ENCODE data around the gene TTR.

- TF ChIP-seq, protein P1, sequence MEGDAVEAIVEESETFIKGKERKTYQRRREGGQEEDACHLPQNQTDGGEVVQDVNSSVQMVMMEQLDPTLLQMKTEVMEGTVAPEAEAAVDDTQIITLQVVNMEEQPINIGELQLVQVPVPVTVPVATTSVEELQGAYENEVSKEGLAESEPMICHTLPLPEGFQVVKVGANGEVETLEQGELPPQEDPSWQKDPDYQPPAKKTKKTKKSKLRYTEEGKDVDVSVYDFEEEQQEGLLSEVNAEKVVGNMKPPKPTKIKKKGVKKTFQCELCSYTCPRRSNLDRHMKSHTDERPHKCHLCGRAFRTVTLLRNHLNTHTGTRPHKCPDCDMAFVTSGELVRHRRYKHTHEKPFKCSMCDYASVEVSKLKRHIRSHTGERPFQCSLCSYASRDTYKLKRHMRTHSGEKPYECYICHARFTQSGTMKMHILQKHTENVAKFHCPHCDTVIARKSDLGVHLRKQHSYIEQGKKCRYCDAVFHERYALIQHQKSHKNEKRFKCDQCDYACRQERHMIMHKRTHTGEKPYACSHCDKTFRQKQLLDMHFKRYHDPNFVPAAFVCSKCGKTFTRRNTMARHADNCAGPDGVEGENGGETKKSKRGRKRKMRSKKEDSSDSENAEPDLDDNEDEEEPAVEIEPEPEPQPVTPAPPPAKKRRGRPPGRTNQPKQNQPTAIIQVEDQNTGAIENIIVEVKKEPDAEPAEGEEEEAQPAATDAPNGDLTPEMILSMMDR (IDR thresholded peaks at IDR 0.05) = no peak
- TF ChIP-seq POLR2A (IDR thresholded peaks at IDR 0.05) = no peak
- TF ChIP-seq POLR2AphosphoS5 (IDR thresholded peaks at IDR 0.05) = no peak
- TF ChIP-seq EP300 (IDR thresholded peaks at IDR 0.05) = no peak
Measured at GRCh38 chr18:31632356-31632755, 40.7 kb downstream of the TTR start.
